GM12801 (cell line): ENCODE measurements around the gene DSCAML1.

Source experiments
- TF ChIP-seq, protein P1 (sequence below): IDR thresholded peaks from one replicate; pipeline ENCODE4 v1.5.1; 2011; ENCODE audit warnings: control low read depth; ENCODE audit not compliant: insufficient read length; ENCODE audit errors: extremely low read depth

Gene DSCAML1

GRCh38 chr11:117437041-117437790, 359.8 kb downstream of the DSCAML1 start:
- TF ChIP-seq, protein P1, sequence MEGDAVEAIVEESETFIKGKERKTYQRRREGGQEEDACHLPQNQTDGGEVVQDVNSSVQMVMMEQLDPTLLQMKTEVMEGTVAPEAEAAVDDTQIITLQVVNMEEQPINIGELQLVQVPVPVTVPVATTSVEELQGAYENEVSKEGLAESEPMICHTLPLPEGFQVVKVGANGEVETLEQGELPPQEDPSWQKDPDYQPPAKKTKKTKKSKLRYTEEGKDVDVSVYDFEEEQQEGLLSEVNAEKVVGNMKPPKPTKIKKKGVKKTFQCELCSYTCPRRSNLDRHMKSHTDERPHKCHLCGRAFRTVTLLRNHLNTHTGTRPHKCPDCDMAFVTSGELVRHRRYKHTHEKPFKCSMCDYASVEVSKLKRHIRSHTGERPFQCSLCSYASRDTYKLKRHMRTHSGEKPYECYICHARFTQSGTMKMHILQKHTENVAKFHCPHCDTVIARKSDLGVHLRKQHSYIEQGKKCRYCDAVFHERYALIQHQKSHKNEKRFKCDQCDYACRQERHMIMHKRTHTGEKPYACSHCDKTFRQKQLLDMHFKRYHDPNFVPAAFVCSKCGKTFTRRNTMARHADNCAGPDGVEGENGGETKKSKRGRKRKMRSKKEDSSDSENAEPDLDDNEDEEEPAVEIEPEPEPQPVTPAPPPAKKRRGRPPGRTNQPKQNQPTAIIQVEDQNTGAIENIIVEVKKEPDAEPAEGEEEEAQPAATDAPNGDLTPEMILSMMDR = no peak

- TF ChIP-seq, protein P1 = no peak
Measured at GRCh38 chr11:117435326-117435725, 361.7 kb downstream of the DSCAML1 start.

GRCh38 chr11:117434481-117434880, 362.5 kb downstream of the DSCAML1 start:
- TF ChIP-seq, protein P1 = no peak

DNA sequence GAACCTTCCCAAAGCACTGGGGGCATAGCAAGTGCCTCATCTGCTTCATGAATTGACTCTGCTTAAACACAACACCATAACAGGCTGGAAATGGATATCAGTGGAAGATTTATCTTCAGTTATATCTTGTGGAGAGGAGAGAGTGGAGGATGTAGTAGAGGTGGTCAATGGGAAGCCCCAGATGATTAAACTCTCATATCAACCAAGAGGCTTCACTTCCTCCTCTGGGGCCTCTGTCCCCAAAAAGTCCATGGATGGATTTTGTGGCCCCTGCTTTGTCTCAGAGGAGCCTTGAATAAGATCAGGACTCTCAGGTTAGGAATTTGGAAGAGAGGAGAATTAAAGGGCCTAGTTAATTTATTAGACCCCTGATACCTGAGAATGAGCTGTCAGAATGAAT, 363.3 kb downstream of the DSCAML1 start:
- TF ChIP-seq, protein P1 = no peak

DNA sequence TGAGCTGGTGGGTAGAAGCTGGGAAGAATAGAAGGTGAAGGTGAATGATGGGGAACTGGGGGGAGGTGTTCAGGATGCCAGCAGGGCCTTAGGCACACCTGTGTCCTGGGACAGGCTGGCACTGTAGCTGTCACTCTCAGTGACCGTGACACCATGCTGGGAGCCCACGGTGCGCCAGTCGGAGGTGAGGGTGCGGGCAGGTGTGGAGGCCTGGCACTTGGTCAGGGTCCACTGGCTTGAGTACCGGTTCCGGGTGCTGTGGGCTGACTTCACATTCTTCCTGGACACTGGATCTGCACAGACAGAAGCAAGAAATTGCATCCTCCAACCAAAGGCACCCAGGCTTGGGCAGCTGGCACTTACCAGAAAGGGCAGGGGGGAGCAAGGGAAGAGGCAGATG, 365.6 kb downstream of the DSCAML1 start:
- TF ChIP-seq, protein P1 = no peak

GRCh38 chr11:117430293-117430955, 366.6 kb downstream of the DSCAML1 start:
- TF ChIP-seq, protein P1 = no peak

DNA sequence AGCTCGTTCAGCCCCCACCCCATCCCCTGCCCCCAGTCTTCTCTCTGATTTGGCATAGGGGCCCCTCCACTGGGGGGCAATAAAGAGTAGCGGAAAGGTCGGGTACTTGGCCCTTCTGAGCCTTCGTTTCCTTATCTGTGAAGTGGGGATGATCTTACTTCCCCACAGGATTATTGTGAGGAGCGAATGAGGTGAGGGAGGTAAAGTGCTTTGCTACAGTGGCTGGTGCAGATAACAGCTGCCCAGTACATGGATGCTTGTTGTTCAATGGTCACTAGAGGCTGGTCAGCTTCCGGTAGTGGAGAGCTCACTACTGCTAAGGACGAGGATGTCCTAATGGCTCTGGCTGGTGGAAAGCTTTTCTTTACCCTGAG, 368.2 kb downstream of the DSCAML1 start:
- TF ChIP-seq, protein P1 = no peak
